GM18951 (cell line): Measurements from ENCODE around the gene ARMC2.

ENCODE experiments used
- POLR2A ChIP-seq: IDR thresholded peaks from 4 replicates; pipeline ENCODE4 v1.6.1; 2011; ENCODE audit warnings: mild to moderate bottlenecking; ENCODE audit not compliant: insufficient read length, insufficient read depth; ENCODE audit errors: extremely low read depth
- in situ Hi-C: fragments of 300-500 bp; cut with MboI; formaldehyde crosslinking; loops from one replicate; pipeline ENCODE4 v1.12.0; 2022; ENCODE audit warnings: low sequenced_read_pairs, mixed read lengths, inconsistent platforms; ENCODE audit not compliant: unreplicated experiment

Gene ARMC2

GRCh38 chr6:108987156-108987555, 138.9 kb downstream of the ARMC2 start:
- in situ Hi-C loops, result no loop called here
- no peak for TF ChIP-seq POLR2A

GRCh38 chr6:108988296-108988695, 140.1 kb downstream of the ARMC2 start:
- in situ Hi-C loops, result no loop called here
- TF ChIP-seq POLR2A, result no peak

- in situ Hi-C loops, result no loop called here
- TF ChIP-seq POLR2A, result no peak
These were observed 140.5 kb downstream of the ARMC2 start for GRCh38 chr6:108988765-108989164.

- TF ChIP-seq POLR2A, result no peak
- in situ Hi-C loops, result no loop called here
These were observed 141.5 kb downstream of the ARMC2 start for GRCh38 chr6:108989700-108990099.

GRCh38 chr6:108993876-108994275, 145.7 kb downstream of the ARMC2 start:
- TF ChIP-seq POLR2A, result no peak
- in situ Hi-C loops, result no loop called here

GRCh38 chr6:108995296-108995695, 147.1 kb downstream of the ARMC2 start:
- in situ Hi-C loops, result no loop called here
- no peak for TF ChIP-seq POLR2A

- in situ Hi-C loops, result no loop called here
- no peak for TF ChIP-seq POLR2A
These were observed 148.0 kb downstream of the ARMC2 start for GRCh38 chr6:108996208-108996607.

- in situ Hi-C loops, result no loop called here
- TF ChIP-seq POLR2A, result no peak
These were observed 150.3 kb downstream of the ARMC2 start for GRCh38 chr6:108998485-108998884.

- in situ Hi-C loops, result no loop called here
- TF ChIP-seq POLR2A, result no peak
These were observed 151.2 kb downstream of the ARMC2 start for GRCh38 chr6:108999428-108999827.

GRCh38 chr6:109000289-109000688, 152.1 kb downstream of the ARMC2 start:
- in situ Hi-C loops, result no loop called here
- no peak for TF ChIP-seq POLR2A

GRCh38 chr6:109001291-109001894, 153.2 kb downstream of the ARMC2 start:
- TF ChIP-seq POLR2A, result no peak
- in situ Hi-C loops, result no loop called here

- in situ Hi-C loops, result no loop called here
- TF ChIP-seq POLR2A, result no peak
These were observed 154.0 kb downstream of the ARMC2 start for GRCh38 chr6:109002051-109002697.

GRCh38 chr6:109002882-109003281, 154.7 kb downstream of the ARMC2 start:
- in situ Hi-C loops, result no loop called here
- TF ChIP-seq POLR2A, result no peak

GRCh38 chr6:109006818-109007217, 158.6 kb downstream of the ARMC2 start:
- TF ChIP-seq POLR2A, result no peak
- in situ Hi-C loops, result no loop called here

- in situ Hi-C loops, result no loop called here
- no peak for TF ChIP-seq POLR2A
These were observed 159.3 kb downstream of the ARMC2 start for GRCh38 chr6:109007521-109007920.

GRCh38 chr6:109008054-109008453, 159.8 kb downstream of the ARMC2 start:
- in situ Hi-C loops, result no loop called here
- TF ChIP-seq POLR2A, result no peak
